Psoas muscle (tissue), 8 donors: ENCODE results near the gene TUBA8. TPM values are rescaled to one million over a fixed set of nuclear protein-coding genes. Genes with fewer than 3 reads are reported as not detected.
A peak's percentile ranks its signal among the peaks of the same experiment; 100 is the strongest.

Experiments used
- ATAC-seq, 4 donors: fragments of 200-7000 bp; cut with Tn5 transposase; one replicate each; pipeline ENCODE4 v1.9.1; 2020; ENCODE audit warnings: moderate library complexity in 3 of 4, mild to moderate bottlenecking in 2 of 4
- DNase-seq, 2 donors: peaks; one replicate each; pipeline ENCODE4 v3.0.0-alpha.2; 2020
- H3K27ac ChIP-seq: fragments of 200-600 bp; one replicate; pipeline ENCODE4 v1.8.0; 2022
- H3K27me3 ChIP-seq, 3 donors: fragments of 200-600 bp in 1 of 3; one replicate each; pipeline versions ENCODE4 v1.6.1 to v1.8.0; 2013 to 2022; ENCODE audit warnings: low read length in 2 of 3, mild to moderate bottlenecking in 2 of 3, moderate library complexity in 1 of 3; ENCODE audit not compliant: insufficient read depth in 3 of 3
- H3K36me3 ChIP-seq, 2 donors: fragments of 200-600 bp in 1 of 2; one replicate each; pipeline versions ENCODE4 v1.6.1 to v1.8.0; 2013 to 2022; ENCODE audit warnings: low read depth in 1 of 2, mild to moderate bottlenecking in 1 of 2, moderate library complexity in 1 of 2; ENCODE audit not compliant: insufficient read depth in 1 of 2
- H3K4me1 ChIP-seq: fragments of 200-600 bp; one replicate; pipeline ENCODE4 v1.8.0; 2022
- H3K4me3 ChIP-seq: fragments of 200-600 bp; one replicate; pipeline ENCODE4 v1.8.0; 2022; ENCODE audit warnings: mild to moderate bottlenecking
- H3K9me3 ChIP-seq: fragments of 200-600 bp; one replicate; pipeline ENCODE4 v1.8.0; 2022
- CTCF ChIP-seq: fragments of 200-600 bp; IDR thresholded peaks from one replicate; pipeline ENCODE4 v1.8.0; 2022; ENCODE audit warnings: antibody characterized with exemption
- WGBS, 3 donors: extraction: QIAGEN DNeasy Blood & Tissue Kit; methylation state at CpG; one replicate each; pipeline versions ENCODE4 v1.1.6 to v1.1.7; 2013; 5-methylcytosine and 5-hydroxymethylcytosine counted together
- intact Hi-C, 2 donors: fragments of 100-400 bp; cut with DNase I; formaldehyde crosslinking; loops; one replicate each; pipeline versions ENCODE4 v1.11.0 to v1.14.2; 2022
- polyA plus RNA-seq, 3 donors: library from polyadenylated mRNA; stranded (reverse); fragments of 200-250 nt; gene quantifications; one replicate each; pipeline ENCODE4 v1.2.3, GENCODE V29; 2013
- total RNA-seq, 4 donors: library from RNA; stranded (reverse); fragmentation: NEBNext Ultra II Directional in 2 of 4; extraction: Animal tissue kit (Norgen Biotek cat#: 25700) in 2 of 4; gene quantifications; one replicate each; pipeline versions ENCODE4 v1.2.1 to v1.2.4, GENCODE V29; 2021 to 2023
- donor health status: healthy with polysubstance abuse.
- donor health status: DM: no; HTN: no; CAD: no; lungs with moderate emphysema.
- donor health status: Bipolar disorder and iron deficiency.
- donor health status: healthy.
- donor health status: DM: yes; HTN: yes; CAD: no.
- donor health status: DM: no; HTN: no; CAD: no.
- donor health status: DM: no; HTN: no; CAD: no.
- donor health status: DM: yes; HTN: yes; CAD: no.

The TUBA8 gene
- total and polyA plus RNA-seq, 7 donors, result 38.8 to 150 (median 115) TPM

DNA sequence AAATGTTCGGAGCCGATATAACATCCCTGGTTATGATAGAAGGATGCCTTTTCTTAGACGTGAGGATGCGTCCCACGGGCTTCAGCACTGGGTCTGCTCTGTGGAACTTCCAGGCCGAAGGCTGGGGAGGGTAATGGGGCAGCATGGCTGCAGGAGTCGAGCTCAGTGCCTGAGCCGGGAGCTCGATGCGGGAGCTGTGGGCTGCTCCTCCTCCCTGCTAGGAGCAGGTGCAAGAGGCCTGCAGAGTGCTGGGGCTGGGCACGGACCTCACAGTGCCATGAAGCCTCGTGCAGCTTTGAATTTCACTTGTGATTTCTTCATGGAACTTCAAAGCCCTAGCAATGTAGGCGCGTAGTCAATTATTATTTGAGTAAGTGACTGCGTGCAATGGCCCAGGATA lies 6.0 kb downstream of the TUBA8 start:
- H3K4me1 ChIP-seq, result peaks cover 98% of the 10 kb centered on the region

DNA sequence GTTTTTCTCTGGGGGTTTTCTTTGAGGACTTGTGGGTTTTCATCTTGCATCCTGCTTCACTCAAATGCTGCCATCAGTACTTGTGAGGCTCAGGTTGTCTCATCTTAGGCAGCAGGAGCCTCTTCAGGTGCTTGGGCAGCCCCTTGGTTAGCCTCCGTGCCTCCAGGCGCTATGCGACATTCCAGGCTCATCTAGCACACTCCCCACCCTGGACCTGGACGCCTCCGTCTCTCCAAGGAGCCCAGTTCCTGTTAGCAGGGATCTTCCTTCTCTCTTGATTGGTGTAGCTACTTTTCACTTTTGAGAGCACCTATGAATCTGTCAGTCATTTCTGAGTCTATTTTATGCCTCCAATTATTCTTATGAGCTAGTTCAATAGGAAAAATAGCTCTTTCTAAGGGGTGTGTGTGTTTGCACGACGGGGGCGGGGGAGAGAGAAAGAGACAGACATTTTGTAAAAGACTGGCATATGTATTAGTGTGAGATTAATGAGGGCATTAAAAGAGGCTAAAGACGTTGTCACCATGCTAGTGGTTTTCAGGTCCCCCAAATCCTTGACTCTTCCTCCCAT lies 7.8 kb downstream of the TUBA8 start:
- H3K9me3 ChIP-seq, result no peaks in the 10 kb centered on the region
- H3K27ac ChIP-seq, result peak overlapping the region; percentile 92
- DNase-seq (no peak), ATAC-seq (no peak)
- peaks cover 0 to 14% of the 10 kb centered on the region in 2 donors for H3K36me3 ChIP-seq
- H3K4me3 ChIP-seq, result no peak overlapping the region
- H3K4me1 ChIP-seq, result peaks cover 86% of the 10 kb centered on the region
- TF ChIP-seq CTCF, result no peak
- H3K27me3 ChIP-seq, result no peaks in the 10 kb centered on the region
- WGBS, 3 donors, result 70 to 81% (median 73%) methylated on average over 9 of the region's 9 CpGs
- intact Hi-C loops, result no loop called here

More for the DNA sequence above, 6.0 kb downstream of the TUBA8 start:
- intact Hi-C loops, result no loop called here
- DNase-seq (peak; percentile 41 to 82), ATAC-seq (peak; percentile 56 to 65 (median 60))
- Histone ChIP-seq H3K27me3 (no peaks in the 10 kb centered on the region), H3K27ac (peak overlapping the region; percentile 92), H3K4me3 (peak overlapping the region; percentile 26), H3K36me3 (peaks cover 0 to 2% of the 10 kb centered on the region in 2 donors), H3K9me3 (no peaks in the 10 kb centered on the region)
- TF ChIP-seq CTCF, result no peak
- WGBS, 3 donors, result 34 to 50% (median 37%) methylated on average over 15 of the region's 15 CpGs

DNA sequence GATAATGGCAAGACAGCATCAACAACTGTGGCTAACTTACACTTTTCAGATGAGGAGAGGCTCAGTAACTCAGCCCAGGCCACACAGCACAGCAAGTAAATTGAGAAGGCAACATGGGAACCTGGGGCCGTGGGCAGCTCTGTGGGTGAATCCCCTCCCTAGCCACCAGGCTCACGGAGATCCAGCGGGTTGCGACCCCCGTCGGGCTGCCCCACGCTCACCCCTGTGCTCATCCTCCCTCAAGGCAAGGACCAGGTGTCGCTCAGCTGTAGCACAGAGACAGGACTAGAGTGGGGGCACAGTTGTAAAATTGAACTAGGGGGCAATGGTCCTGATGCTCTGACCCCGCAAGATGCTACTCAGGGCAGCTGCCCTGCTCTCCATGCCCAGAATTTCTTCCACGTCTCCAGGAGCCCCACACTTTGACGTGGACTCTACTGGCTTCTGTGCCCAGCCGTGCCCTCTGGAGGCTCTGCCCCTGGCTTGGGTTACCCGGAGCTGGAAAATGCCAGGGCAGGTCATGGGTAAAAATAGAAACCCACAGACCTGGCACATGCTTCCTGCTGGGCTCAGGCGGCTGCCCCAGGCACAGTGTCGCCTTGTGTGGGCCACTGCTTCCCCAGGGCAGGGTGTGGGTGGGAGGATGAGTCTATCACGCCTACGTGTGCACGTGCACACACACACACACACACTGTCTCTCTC lies 9.0 kb downstream of the TUBA8 start:
- peak overlapping the region; percentile 92 for H3K27ac ChIP-seq
- H3K4me1 ChIP-seq, result peaks cover 74% of the 10 kb centered on the region
- H3K9me3 ChIP-seq, result no peaks in the 10 kb centered on the region
- WGBS, 3 donors, result 36 to 55% (median 39%) methylated on average over 18 of the region's 18 CpGs
- TF ChIP-seq CTCF, result no peak
- ATAC-seq (peak; percentile 84 to 88 (median 86)), DNase-seq (peak; percentile 69 to 90)
- no peaks in the 10 kb centered on the region for H3K27me3 ChIP-seq
- H3K4me3 ChIP-seq, result peak overlapping the region; percentile 18
- H3K36me3 ChIP-seq, result peaks cover 0 to 25% of the 10 kb centered on the region in 2 donors
- intact Hi-C loops, result no loop called here

GRCh38 chr22:18120857-18121256 lies 10.2 kb downstream of the TUBA8 start:
- Histone ChIP-seq H3K9me3 (no peaks in the 10 kb centered on the region), H3K27ac (peak overlapping the region; percentile 92), H3K36me3 (peaks cover 0 to 37% of the 10 kb centered on the region in 2 donors), H3K4me3 (no peak overlapping the region), H3K4me1 (peaks cover 61% of the 10 kb centered on the region), H3K27me3 (no peaks in the 10 kb centered on the region)
- no peak for TF ChIP-seq CTCF
- intact Hi-C loops, result no loop called here
- DNase-seq (no peak), ATAC-seq (no peak)
- WGBS, 3 donors, result 66 to 81% (median 70%) methylated on average over 4 of the region's 4 CpGs
